Activated T-cell treated with anti-CD3 and anti-CD28 coated beads for 1 hour (primary cell): ENCODE results near the gene ADCY1.
"Not testable (repeated sequence)": the region's sequence is repeated elsewhere in the genome, so short reads cannot be mapped to it uniquely, and the experiment has no call there.

ENCODE experiments used
- DNase-seq: peaks from one replicate; pipeline ENCODE4 v3.0.0-alpha.2; 2020; ENCODE audit warnings: low read depth

Gene ADCY1

GRCh38 chr7:45573661-45574415, at the start of gene ADCY1:
Gene ADCY1 (plus strand): TSS chr7:45574368. CDS start chr7:45574544, 176 bp downstream.
- no peak for DNase-seq

- DNase-seq = no peak
Measured at GRCh38 chr7:45524445-45524844, 49.7 kb upstream of the ADCY1 start.

GRCh38 chr7:45525057-45525456, 49.1 kb upstream of the ADCY1 start:
- DNase-seq = no peak

- DNase-seq = no peak
Measured at GRCh38 chr7:45543473-45543872, 30.7 kb upstream of the ADCY1 start.

- DNase-seq = not testable (repeated sequence)
Measured at GRCh38 chr7:45545105-45545710, 29.0 kb upstream of the ADCY1 start.

- not testable (repeated sequence) for DNase-seq
Measured at GRCh38 chr7:45548917-45549316, 25.3 kb upstream of the ADCY1 start.

- no peak for DNase-seq
Measured at GRCh38 chr7:45563401-45563800, 10.8 kb upstream of the ADCY1 start.

GRCh38 chr7:45563941-45564461, 10.2 kb upstream of the ADCY1 start:
- no peak for DNase-seq

GRCh38 chr7:45564485-45564884, 9.7 kb upstream of the ADCY1 start:
- no peak for DNase-seq

- no peak for DNase-seq
Measured at GRCh38 chr7:45564886-45565455, 9.2 kb upstream of the ADCY1 start.

- DNase-seq = no peak
Measured at GRCh38 chr7:45566386-45566785, 7.8 kb upstream of the ADCY1 start.

GRCh38 chr7:45566961-45567360, 7.2 kb upstream of the ADCY1 start:
- DNase-seq = no peak

GRCh38 chr7:45567713-45568112, 6.5 kb upstream of the ADCY1 start:
- DNase-seq = no peak

GRCh38 chr7:45568536-45569289, 5.5 kb upstream of the ADCY1 start:
- DNase-seq = no peak

- DNase-seq = no peak
Measured at GRCh38 chr7:45569290-45569685, 4.9 kb upstream of the ADCY1 start.

GRCh38 chr7:45570797-45571196, 3.4 kb upstream of the ADCY1 start:
- DNase-seq = no peak

- DNase-seq = no peak
Measured at GRCh38 chr7:45573204-45573603, 964 bp upstream of the ADCY1 start.

- DNase-seq = no peak
Measured at GRCh38 chr7:45574416-45574668, 174 bp downstream of the ADCY1 start.

GRCh38 chr7:45574669-45575500, 717 bp downstream of the ADCY1 start:
- no peak for DNase-seq

GRCh38 chr7:45575501-45576248, 1.5 kb downstream of the ADCY1 start:
- DNase-seq = no peak
